ENCODE data around the gene BAIAP2.

Gene BAIAP2

DNA sequence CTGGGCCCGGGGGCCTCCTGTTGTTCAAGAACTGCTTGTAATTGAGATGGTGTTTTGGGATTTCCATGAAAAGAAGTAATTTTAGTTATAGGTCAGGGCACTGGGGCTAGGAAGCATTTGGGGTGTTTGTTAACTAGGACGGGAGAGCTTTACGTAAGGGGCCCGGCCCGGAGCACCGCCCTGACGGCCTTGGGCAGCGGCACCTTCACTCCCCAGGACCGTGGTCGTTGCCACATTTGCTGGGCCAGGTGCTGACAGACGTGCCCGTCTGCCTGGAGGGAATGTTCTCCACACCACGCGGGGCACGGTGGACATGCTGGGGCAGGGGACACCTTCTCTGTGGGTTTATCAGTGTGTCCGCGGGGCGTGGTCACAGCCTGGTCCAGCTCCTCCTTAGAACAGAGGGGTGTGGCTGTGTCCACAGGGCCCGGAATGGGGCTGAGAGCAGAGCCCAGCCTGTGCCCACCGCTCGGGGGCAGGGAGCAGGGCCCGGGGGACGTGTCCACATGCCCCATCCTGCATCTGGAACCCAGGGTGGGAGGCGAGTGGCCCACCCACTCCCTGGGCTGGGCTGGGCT lies 57.7 kb downstream of the BAIAP2 start:
- H3K27ac ChIP-seq: no peak overlapping the region
- H3K4me3 ChIP-seq (ENCODE audit: low read depth in 1 of 2, low read length in 1 of 2): no peak overlapping the region
- H3K9me3 ChIP-seq: no peaks in the 10 kb centered on the region
- peaks cover 7 to 8% of the 10 kb centered on the region in 2 experiments for H3K4me1 ChIP-seq (ENCODE audit: control insufficient read depth in 1 of 2, insufficient read depth in 1 of 2, low read depth in 1 of 2, low read length in 1 of 2)
- H3K36me3 ChIP-seq: no peaks in the 10 kb centered on the region
- TF ChIP-seq, protein P1, sequence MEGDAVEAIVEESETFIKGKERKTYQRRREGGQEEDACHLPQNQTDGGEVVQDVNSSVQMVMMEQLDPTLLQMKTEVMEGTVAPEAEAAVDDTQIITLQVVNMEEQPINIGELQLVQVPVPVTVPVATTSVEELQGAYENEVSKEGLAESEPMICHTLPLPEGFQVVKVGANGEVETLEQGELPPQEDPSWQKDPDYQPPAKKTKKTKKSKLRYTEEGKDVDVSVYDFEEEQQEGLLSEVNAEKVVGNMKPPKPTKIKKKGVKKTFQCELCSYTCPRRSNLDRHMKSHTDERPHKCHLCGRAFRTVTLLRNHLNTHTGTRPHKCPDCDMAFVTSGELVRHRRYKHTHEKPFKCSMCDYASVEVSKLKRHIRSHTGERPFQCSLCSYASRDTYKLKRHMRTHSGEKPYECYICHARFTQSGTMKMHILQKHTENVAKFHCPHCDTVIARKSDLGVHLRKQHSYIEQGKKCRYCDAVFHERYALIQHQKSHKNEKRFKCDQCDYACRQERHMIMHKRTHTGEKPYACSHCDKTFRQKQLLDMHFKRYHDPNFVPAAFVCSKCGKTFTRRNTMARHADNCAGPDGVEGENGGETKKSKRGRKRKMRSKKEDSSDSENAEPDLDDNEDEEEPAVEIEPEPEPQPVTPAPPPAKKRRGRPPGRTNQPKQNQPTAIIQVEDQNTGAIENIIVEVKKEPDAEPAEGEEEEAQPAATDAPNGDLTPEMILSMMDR (IDR thresholded peaks at IDR 0.05): no peak
- H3K27me3 ChIP-seq: peaks cover 36% of the 10 kb centered on the region

- H3K4me3 ChIP-seq (ENCODE audit: low read depth in 1 of 2, low read length in 1 of 2): no peak overlapping the region
- no peaks in the 10 kb centered on the region for H3K36me3 ChIP-seq
- TF ChIP-seq, protein P1 (IDR thresholded peaks at IDR 0.05): no peak
- peaks cover 47% of the 10 kb centered on the region for H3K27me3 ChIP-seq
- H3K9me3 ChIP-seq: no peaks in the 10 kb centered on the region
- peaks cover 7 to 8% of the 10 kb centered on the region in 2 experiments for H3K4me1 ChIP-seq (ENCODE audit: control insufficient read depth in 1 of 2, insufficient read depth in 1 of 2, low read depth in 1 of 2, low read length in 1 of 2)
- no peak overlapping the region for H3K27ac ChIP-seq
Observed at GRCh38 chr17:81093619-81094508, 58.9 kb downstream of the BAIAP2 start.

DNA sequence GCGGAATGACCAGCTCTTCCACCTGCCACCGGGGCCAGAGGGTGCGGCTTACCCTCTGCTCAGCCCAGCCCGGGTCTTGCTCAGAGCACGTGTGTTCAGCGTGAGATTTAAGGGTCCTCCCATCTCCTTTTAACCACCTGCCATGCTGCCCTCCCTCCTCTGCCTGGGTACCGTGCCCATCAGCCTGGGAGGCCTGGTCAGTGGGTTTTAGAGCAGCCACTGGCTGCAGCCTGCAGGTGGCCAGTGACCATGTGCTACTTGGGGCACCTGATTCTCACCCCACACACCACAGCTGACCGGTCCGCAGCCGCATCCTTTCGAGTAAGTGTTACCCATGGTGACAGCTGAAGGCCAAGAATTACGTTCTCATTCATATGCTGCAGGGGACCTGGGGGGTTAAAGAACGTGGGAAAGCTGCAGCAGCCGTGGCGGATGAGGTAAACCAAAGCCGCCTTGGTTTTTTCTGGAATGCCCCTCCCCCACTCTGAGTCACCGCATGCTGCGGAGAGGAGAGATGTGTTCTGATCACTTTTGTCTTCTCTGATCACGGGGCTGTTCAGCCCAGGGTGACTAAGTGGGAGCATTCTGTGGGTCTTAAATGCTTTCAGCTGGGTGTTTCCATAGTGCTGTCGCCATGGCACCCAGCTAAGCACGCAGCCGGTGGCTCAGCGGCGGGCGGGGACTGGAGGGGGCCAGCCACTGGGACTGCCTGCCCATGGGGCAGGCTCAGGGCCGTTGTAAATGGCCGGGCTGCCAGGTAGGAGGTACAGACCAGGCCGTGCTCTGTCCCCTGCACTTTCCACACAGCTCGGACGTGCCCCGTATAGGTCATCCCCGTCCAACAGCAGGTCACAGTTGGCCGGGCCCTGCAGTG lies 59.8 kb downstream of the BAIAP2 start:
- H3K9me3 ChIP-seq: no peaks in the 10 kb centered on the region
- peaks cover 7 to 8% of the 10 kb centered on the region in 2 experiments for H3K4me1 ChIP-seq (ENCODE audit: control insufficient read depth in 1 of 2, insufficient read depth in 1 of 2, low read depth in 1 of 2, low read length in 1 of 2)
- no peaks in the 10 kb centered on the region for H3K36me3 ChIP-seq
- peaks cover 47% of the 10 kb centered on the region for H3K27me3 ChIP-seq
- no peak overlapping the region for H3K4me3 ChIP-seq (ENCODE audit: low read depth in 1 of 2, low read length in 1 of 2)
- TF ChIP-seq, protein P1 (IDR thresholded peaks at IDR 0.05): no peak
- no peak overlapping the region for H3K27ac ChIP-seq

DNA sequence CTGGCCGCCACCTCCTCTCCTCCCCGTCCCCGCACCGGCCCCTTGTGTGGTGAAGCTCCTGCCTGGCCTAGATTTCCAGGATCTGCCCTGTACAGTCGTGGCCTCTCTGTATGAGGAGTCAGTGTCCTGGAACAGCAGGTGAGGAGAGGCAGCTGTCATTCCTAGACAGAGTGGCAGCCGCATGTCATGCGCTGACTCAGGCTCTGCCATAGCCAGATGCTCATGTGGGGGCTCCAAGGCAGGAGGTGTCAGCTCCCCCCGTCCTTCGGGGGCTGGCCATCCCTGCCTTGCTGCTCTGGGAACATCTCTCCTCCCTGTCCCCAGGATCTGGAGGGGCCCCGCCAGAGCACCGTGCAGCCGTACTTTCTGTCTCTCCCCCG lies 60.4 kb downstream of the BAIAP2 start:
- no peak overlapping the region for H3K4me3 ChIP-seq (ENCODE audit: low read depth in 1 of 2, low read length in 1 of 2)
- H3K27me3 ChIP-seq: peaks cover 47% of the 10 kb centered on the region
- H3K27ac ChIP-seq: no peak overlapping the region
- H3K36me3 ChIP-seq: no peaks in the 10 kb centered on the region
- no peaks in the 10 kb centered on the region for H3K9me3 ChIP-seq
- H3K4me1 ChIP-seq (ENCODE audit: control insufficient read depth in 1 of 2, insufficient read depth in 1 of 2, low read depth in 1 of 2, low read length in 1 of 2): peaks cover 3 to 4% of the 10 kb centered on the region in 2 experiments
- TF ChIP-seq, protein P1 (IDR thresholded peaks at IDR 0.05): no peak

- Histone ChIP-seq H3K4me1 (ENCODE audit: control insufficient read depth in 1 of 2, insufficient read depth in 1 of 2, low read depth in 1 of 2, low read length in 1 of 2) (peaks cover 0 to 1% of the 10 kb centered on the region in 2 experiments), H3K27ac (no peak overlapping the region), H3K36me3 (no peaks in the 10 kb centered on the region), H3K9me3 (no peaks in the 10 kb centered on the region), H3K4me3 (ENCODE audit: low read depth in 1 of 2, low read length in 1 of 2) (no peak overlapping the region), H3K27me3 (peaks cover 47% of the 10 kb centered on the region)
- TF ChIP-seq, protein P1 (IDR thresholded peaks at IDR 0.05): no peak
Observed at GRCh38 chr17:81096741-81097133, 61.8 kb downstream of the BAIAP2 start.
